ENCODE measurements around the gene UBD.

Gene UBD

DNA sequence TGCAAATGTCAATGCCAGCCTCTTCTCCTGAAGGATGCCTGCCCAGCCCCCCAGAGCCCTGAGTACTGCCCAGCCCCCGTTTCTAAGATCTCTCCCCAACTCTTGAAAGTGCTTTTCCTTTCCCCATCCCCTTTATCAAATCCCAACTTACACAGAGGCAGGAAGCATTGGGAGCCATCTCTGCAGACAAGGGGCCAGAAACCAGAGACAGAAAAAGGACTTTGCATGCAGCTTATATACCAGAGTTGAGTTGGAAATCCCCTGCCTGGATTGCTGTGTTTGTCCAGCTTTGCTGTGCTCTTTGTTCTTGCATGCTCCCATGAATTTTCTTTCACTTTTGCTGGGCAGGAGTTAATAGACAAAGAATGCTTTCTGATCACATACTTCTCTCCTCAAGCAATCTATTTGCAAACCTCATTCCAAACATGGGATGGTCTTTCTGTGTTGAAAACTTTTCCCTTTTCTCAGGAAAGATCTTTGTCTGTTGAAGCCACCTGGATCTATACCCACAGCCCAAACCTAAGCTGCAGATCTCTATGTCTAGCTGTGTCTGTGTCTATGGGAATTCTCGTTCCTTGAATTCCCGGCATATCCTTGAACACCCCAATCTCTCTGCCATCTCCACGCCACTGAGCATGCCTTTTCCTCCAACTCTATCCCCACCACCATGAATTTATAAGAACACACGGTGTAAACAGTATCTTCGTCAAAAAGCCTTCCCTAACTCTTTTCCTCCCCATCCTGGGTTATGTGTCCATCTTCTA is at the start of gene UBD:
UBD (minus strand) TSS at position 209 of the 764 bp plus-strand sequence; CDS start at position 178, 31 bp downstream.
- in situ Hi-C loops (cut with MboI; ENCODE audit: low sequenced_read_pairs) = no loop called here

- in situ Hi-C loops (cut with MboI; ENCODE audit: low sequenced_read_pairs) = no loop called here
These were observed 48.6 kb upstream of the UBD start for GRCh38 chr6:29608131-29608530.

DNA sequence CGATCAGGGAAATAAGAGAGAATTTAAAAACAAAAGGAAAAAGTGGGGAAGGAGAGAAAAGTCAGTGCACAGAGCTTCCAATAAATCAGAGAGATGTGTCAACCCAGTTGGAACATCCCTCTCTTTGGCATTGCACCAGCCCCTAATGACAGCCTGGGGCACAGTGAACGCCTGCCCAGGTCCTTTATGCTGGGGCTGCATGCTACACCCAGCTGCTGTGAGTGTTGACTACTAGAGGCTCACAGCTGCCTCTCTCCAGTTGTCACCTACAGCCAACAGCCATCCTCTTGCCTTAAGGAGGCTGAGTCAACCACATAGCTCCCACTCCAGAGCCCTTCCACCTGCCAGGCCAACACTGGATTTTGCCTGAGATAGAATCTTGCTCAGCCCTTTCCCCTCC is 44.4 kb upstream of the UBD start:
- in situ Hi-C loops (cut with MboI; ENCODE audit: low sequenced_read_pairs) = no loop called here

DNA sequence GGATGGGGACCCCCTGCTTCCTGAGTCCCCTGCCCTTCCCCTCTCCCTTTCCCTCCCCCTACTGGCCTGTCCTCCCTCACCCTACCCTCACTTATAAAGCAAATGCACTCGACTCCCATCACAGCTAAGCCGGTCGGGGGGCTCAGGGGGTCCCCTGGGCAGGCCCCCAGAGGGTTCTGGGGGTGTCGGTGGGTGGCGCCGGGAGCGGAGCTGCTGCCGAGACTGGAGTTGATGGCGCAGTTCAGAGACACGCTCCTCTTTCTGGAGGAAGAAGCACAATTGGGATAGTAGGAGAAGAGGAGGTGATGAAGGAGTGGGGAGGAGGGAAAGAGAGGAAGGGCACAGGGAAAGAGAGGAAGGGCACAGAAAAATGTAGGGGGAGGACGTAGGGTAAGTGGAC is 43.9 kb upstream of the UBD start:
- in situ Hi-C loops (cut with MboI; ENCODE audit: low sequenced_read_pairs) = no loop called here

GRCh38 chr6:29602564-29603361 is 43.2 kb upstream of the UBD start:
- in situ Hi-C loops (cut with MboI; ENCODE audit: low sequenced_read_pairs) = no loop called here

DNA sequence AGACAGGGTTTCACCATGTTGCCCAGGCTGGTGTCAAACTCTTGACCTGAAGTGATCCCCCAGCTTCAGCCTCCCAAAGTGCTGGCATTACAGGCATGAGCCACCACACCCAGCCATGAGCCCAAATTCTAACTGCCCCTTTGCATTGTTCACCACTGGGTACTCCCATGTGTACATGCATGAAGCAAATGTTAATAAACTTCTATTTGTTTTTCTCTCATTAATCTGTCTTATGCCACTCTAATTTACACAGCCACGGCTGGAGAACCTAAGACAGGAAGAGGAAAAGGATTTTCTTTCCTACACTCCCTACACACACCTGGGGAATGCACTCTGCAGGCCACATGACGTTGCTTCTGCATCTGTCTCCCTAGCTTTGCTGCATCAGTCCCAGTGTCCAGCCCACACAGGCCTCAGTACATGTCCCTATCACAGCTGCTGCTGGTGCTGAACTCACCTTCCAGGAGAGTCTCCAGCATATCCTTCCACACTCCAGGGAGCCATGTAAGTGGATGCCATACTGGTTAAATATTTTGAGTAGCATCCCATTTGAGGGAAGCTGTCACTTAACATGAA is 38.7 kb upstream of the UBD start:
- in situ Hi-C loops (cut with MboI; ENCODE audit: low sequenced_read_pairs) = no loop called here

- in situ Hi-C loops (cut with MboI; ENCODE audit: low sequenced_read_pairs) = no loop called here
These were observed 37.7 kb upstream of the UBD start for GRCh38 chr6:29597184-29597583.

DNA sequence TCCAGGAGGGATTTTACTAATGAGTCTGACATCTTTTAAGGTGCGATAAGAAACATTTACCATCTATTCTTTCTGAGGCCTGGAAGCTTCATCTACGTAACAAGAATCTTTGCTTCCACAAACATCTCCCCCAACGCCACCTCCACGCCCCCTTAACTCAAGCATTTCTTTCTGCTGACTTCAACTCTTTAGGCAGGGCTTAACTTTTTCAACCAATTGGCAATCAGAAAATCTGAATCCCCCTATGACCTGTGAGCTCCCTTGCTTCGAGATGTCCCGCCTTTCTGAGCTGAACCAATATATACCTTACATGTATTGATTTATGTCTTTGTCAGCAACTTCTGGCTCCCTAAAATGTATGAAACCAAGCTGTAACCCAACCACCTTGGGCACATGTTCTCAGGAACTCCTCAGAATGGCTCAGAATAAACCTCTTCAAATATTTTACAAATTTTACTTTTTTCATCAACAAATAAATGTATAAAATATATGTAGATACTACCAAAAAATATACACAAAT is 36.9 kb upstream of the UBD start:
- in situ Hi-C loops (cut with MboI; ENCODE audit: low sequenced_read_pairs) = no loop called here

GRCh38 chr6:29593199-29593855 is 33.8 kb upstream of the UBD start:
- in situ Hi-C loops (cut with MboI; ENCODE audit: low sequenced_read_pairs) = no loop called here

- in situ Hi-C loops (cut with MboI; ENCODE audit: low sequenced_read_pairs) = no loop called here
These were observed 32.1 kb upstream of the UBD start for GRCh38 chr6:29591677-29592076.

- in situ Hi-C loops (cut with MboI; ENCODE audit: low sequenced_read_pairs) = no loop called here
These were observed 30.8 kb upstream of the UBD start for GRCh38 chr6:29590218-29590808.

DNA sequence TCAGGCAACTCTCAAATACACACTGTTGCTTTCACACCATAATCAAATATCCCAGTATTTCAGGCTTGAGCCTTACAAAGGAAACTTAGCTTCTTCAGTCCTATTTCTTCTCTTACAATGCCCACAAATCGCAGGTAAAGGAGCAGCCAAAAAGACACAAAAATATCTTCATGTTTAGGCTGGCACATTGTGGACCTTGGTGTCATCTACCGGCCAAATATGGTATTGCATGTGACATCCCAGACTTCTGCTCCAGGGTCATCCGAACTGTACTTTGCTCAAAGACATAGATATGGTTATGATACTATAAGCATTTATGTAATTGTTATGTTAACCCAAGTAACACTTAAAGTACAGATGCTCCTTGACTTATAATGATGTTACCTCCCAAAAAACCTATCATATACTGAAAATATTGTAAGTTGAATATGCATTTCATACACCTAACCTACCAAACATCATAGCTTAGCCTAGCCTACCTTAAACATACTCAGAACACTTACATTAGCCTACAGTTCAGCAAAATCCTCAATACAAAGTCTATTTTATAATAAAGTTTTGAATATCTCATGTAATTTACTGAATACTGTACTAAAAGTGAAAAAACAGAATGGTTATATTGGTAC is 30.0 kb upstream of the UBD start:
- in situ Hi-C loops (cut with MboI; ENCODE audit: low sequenced_read_pairs) = no loop called here

- in situ Hi-C loops (cut with MboI; ENCODE audit: low sequenced_read_pairs) = no loop called here
These were observed 25.3 kb upstream of the UBD start, which contains the start of gene OR2H2 for GRCh38 chr6:29584821-29585220. Gene OR2H2, plus strand, starts transcription at chr6:29585121. Its CDS starts 2,824 bp downstream, at chr6:29587945.

- in situ Hi-C loops (cut with MboI; ENCODE audit: low sequenced_read_pairs) = no loop called here
These were observed 18.0 kb upstream of the UBD start for GRCh38 chr6:29577544-29577943.

DNA sequence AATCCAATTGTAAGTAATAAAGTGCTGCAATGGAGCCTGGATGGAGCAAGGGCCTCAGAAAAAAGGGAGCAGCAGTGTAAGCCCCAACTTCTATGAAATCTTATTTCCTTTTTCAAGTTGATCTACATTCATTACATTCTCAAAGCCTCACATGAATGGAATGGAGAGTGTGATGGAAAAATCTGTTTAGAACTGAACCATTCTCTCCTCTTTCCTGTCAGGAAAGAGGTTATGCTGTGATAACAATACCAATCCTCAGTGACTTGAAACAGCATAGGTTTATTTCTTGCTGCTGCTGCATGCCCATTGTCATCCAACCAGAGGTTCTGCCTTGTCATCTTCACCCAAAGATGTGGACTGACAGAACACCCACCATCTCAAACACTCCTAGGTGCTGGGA is 16.5 kb upstream of the UBD start:
- in situ Hi-C loops (cut with MboI; ENCODE audit: low sequenced_read_pairs) = no loop called here

DNA sequence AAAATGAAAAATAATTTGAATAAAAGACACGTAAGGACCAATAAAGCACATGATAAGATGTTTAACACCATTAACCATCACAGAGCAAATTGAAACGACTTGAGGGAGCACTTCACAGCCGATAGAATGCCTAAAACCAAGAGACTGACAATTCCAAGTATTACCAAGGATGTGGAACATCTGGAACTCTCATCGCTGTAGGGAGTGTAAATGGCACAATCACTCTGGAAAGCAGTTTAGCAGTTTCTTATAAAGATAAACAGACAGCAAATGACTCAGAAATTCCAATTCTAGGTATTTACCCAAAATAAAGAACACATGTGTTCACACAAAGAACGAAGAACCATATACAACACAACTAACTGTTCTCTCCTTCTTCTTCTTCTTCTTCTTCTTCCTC is 8.5 kb upstream of the UBD start:
- in situ Hi-C loops (cut with MboI; ENCODE audit: low sequenced_read_pairs) = no loop called here

DNA sequence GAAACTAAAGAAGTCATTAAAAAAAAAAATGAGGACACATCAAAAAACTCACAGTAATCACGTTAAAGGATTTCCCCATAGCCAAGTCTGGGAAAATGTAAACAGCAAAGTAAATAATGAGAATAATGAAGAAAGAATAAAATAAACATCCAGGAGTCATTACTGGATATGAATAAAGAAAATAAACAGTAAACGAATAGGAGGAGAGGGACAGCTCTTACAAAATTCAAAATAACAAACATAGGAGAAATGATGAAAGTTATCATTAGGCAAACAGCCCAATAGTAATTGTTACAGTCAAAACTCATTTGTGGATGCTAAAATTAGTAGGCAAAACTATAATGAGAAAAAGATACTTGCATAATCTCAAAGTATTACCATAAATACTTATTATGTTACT is 8.0 kb upstream of the UBD start:
- in situ Hi-C loops (cut with MboI; ENCODE audit: low sequenced_read_pairs) = no loop called here

DNA sequence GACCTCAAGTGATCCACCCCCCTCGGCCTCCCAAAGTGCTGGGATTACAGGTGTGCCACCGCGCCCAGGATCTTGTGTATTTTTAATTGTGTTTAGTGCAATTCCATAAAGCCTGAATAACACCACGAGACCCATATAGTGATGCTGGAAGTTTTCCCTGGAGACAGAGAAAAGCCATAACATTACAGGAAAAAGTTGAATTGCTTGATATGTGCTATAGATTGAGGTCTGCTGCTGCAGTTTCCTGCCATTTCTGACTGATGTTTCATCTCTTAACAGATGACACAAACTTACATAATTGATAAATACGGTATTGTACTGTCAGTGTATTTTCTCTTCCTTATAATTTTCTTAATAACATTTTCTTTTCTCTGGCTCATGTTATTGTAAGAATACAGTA is 7.3 kb upstream of the UBD start:
- in situ Hi-C loops (cut with MboI; ENCODE audit: low sequenced_read_pairs) = no loop called here

DNA sequence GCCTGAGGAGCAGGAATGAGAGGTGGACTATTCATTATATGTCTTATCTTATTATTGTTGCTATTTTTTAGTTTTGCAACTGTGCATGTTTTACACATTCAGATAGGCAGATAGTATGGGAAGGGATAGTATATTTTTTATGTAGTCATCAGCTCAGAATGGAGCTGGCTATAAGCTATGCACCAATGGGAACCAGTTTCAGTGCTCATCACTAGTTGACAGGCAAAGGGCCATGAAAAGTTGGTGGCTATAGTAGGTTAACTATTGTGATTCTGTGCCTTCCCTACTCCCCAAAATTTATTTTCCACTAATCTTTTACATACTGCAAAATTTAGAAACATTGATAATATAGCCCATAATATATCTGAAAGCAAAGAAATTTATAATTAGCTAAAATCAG is 5.3 kb upstream of the UBD start:
- in situ Hi-C loops (cut with MboI; ENCODE audit: low sequenced_read_pairs) = no loop called here

DNA sequence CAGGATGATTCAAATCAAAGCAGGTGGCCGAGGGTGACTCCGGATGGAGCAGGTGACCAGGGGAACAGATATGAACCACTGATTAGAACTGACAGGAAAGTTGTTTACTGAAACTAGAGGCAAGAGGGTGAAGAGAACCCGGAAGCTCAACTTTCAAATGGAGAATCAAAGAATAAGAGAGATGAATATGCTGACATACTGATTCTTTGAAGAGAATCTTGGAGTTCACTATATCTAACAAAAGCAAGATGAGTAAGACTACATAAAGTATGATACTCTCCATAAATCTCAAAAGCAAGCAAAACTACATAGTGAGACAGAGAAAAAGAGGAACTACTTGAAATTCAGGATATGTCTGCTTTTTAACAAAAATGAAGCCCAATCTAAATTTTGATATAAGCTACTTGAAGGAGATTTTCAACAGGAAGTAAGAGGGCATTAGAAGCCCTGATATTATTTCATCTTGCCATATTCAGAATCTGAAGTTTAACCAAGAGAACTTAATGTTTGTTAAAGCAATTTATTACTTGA is 4.0 kb upstream of the UBD start:
- in situ Hi-C loops (cut with MboI; ENCODE audit: low sequenced_read_pairs) = no loop called here
